GM12874 (cell line): ENCODE results near the gene ETV2.

Experiments
- CTCF ChIP-seq: IDR thresholded peaks from 2 replicates; pipeline ENCODE4 v1.5.1; 2011; ENCODE audit warnings: low read depth, mild to moderate bottlenecking, control low read depth, low read length, moderate library complexity; ENCODE audit not compliant: insufficient read depth

ETV2 gene

GRCh38 chr19:35609851-35610353 is 31.6 kb upstream of the ETV2 start:
- TF ChIP-seq CTCF: no peak

GRCh38 chr19:35612224-35612558 is 29.4 kb upstream of the ETV2 start:
- TF ChIP-seq CTCF: no peak

- no peak for TF ChIP-seq CTCF
Measured at GRCh38 chr19:35612559-35613321, 28.8 kb upstream of the ETV2 start, which contains the start of gene HAUS5. HAUS5 (plus strand) TSS chr19:35612735; CDS start chr19:35612795, 60 bp downstream.

- TF ChIP-seq CTCF: no peak
Measured at GRCh38 chr19:35613574-35613973, 28.0 kb upstream of the ETV2 start.

GRCh38 chr19:35615036-35615435 is 26.5 kb upstream of the ETV2 start:
- no peak for TF ChIP-seq CTCF

- TF ChIP-seq CTCF: no peak
Measured at GRCh38 chr19:35618857-35619256, 22.7 kb upstream of the ETV2 start.

- TF ChIP-seq CTCF: no peak
Measured at GRCh38 chr19:35619290-35619923, 22.1 kb upstream of the ETV2 start.
